ENCODE results near the gene POLRMT.
"Not testable (repeated sequence)": the region's sequence is repeated elsewhere in the genome, so short reads cannot be mapped to it uniquely, and the experiment has no call there.

The POLRMT gene

GRCh38 chr19:590396-590745, 43.0 kb downstream of the POLRMT start:
- DNase-seq = no peak

- no peak for DNase-seq
These were observed 43.5 kb downstream of the POLRMT start, which contains the start of gene HCN2 for GRCh38 chr19:589693-590395. HCN2 (plus strand) TSS chr19:589881; CDS start chr19:589946, 65 bp downstream.

GRCh38 chr19:588741-589692, 44.3 kb downstream of the POLRMT start:
- no peak for DNase-seq

- DNase-seq = peak; percentile 50
These were observed 45.1 kb downstream of the POLRMT start for GRCh38 chr19:588093-588740.

- DNase-seq = no peak
These were observed 47.7 kb downstream of the POLRMT start for GRCh38 chr19:585551-586110.

GRCh38 chr19:585146-585545, 48.2 kb downstream of the POLRMT start:
- not testable (repeated sequence) for DNase-seq

GRCh38 chr19:584240-585001, 48.9 kb downstream of the POLRMT start:
- DNase-seq = peak; percentile 59

GRCh38 chr19:583968-584239, 49.4 kb downstream of the POLRMT start:
- DNase-seq = no peak

GRCh38 chr19:583198-583967, 50.0 kb downstream of the POLRMT start:
- DNase-seq = no peak

GRCh38 chr19:582497-583197, 50.7 kb downstream of the POLRMT start:
- DNase-seq = no peak

GRCh38 chr19:581399-582111, 51.8 kb downstream of the POLRMT start:
- no peak for DNase-seq

GRCh38 chr19:580274-580835, 53.0 kb downstream of the POLRMT start:
- DNase-seq = no peak

- DNase-seq = no peak
These were observed 53.5 kb downstream of the POLRMT start for GRCh38 chr19:579842-580155.

- no peak for DNase-seq
These were observed 54.1 kb downstream of the POLRMT start for GRCh38 chr19:579111-579841.

- no peak for DNase-seq
These were observed 55.6 kb downstream of the POLRMT start for GRCh38 chr19:577439-578392.

- no peak for DNase-seq
These were observed 56.4 kb downstream of the POLRMT start for GRCh38 chr19:576768-577438.
